8988T (cell line): ENCODE measurements around the gene MSH3.
"Not testable (repeated sequence)": the region's sequence is repeated elsewhere in the genome, so short reads cannot be mapped to it uniquely, and the experiment has no call there.

ENCODE experiments used
- DNase-seq: peaks from one replicate; pipeline ENCODE4 v3.0.0; 2011

The MSH3 gene

DNA sequence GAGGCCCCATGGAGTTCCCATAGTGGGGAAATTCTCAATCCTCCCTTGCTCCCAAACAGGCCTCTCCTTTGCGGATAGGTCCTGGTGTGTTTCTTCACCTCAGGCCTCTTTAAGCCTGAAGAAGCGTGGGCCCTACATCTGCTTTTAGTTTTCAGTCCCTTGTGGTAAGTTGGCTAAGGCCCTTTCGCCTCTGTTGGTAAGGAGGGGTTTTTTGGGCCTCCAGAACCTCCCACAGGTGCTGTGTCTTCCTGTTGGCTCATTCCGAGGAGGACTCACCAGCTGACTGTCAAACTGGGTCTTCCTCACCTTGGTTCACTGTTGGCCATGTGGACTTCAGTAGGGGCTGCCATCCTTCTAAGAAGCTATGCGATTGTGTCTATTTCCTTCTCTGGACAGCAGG is 56.8 kb downstream of the MSH3 start:
- DNase-seq = no peak

DNA sequence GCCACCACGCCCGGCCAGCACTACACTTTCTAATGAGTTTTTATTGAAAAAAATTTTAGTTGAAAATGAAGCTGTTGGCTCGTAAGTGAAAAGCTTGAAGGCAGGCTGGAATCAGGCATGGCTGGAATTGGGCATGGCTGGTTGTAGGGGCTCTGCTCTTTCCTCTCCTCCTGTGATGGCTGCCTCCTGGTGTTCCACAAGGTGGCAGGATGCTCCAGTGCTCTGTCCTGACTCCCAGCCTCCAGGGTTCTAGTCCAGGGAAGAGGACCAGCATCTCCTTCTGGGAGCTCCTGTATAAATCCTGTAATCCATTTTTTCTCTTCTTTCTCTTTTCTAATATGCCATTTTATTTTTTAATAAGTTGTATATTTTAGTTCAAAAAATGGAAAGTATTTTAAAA is 57.5 kb downstream of the MSH3 start:
- DNase-seq = peak; percentile 32

GRCh38 chr5:80712919-80713318 is 58.5 kb downstream of the MSH3 start:
- no peak for DNase-seq

DNA sequence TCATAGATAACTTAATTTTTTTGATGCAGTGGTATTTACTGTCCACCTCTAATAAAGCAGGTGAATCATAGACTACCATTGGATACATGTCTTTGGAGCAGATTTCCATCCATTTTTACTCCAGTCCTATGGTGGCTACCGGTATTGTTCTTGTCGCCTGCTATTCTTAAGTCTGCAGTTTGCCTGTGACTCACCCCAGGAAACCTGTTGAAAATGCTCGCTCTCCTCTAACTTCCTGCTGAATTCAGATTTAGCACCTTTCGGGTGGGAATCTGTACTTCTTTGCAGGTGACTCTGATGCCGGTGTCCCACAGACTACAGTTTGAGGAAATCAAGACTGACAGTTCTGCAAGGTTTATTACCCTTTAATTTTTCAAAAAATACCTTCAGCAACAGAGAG is 59.2 kb downstream of the MSH3 start:
- DNase-seq = no peak

DNA sequence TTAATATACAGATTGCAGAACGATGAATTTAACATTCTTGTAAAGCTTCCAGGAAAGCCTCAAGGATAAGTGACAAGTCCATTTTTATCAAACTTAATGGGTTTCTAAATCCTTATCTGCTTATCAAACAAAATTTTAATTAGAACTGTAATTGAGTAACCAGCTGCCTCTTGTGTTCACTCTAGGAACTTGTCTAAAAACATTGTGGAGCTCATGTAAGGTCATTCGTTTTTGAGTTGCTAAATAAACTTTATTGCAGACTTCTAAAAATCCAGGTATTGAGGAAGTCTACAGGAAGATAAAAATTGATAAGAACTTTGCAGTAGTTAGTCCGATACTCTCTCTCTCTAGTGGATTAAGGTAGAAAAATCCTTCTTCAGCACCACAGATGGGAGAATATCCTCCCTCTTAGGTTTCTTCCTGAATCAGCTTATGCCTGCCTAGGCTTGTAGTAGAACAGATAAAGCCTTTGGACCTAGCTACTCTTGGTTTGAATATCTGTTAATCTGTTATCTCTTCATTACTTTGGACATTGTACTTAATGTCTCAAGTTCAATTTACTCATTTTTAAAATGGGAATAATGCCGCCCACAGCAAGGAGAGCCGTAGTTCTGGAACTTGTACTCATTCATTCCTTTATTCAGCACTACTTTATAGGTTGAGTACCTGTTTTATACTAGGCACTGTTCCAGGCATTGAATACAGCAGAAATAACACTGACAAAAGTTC is 60.3 kb downstream of the MSH3 start:
- no peak for DNase-seq

DNA sequence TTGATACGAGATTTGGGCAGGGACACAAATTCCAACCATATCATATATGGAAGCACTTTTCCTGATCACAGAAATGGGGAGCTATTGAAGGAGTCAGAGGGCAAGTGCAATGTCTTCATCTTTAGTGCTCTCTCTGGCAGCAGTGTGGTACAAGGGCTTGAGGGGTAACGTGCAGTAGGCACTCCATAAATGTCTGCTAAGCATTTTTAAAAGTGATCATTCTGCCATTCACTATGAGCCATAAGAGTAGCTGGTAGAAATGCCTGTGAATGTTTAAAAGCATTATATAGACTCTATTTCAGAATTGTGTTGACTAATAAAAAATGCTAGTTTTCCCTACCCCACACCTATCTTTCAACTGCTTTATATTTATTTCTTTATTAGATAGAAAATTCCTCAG is 61.4 kb downstream of the MSH3 start:
- no peak for DNase-seq

- DNase-seq = no peak
Observed at GRCh38 chr5:80720181-80720580, 65.7 kb downstream of the MSH3 start.

- no peak for DNase-seq
Observed at GRCh38 chr5:80722916-80723315, 68.5 kb downstream of the MSH3 start.

GRCh38 chr5:80725446-80725845 is 71.0 kb downstream of the MSH3 start:
- no peak for DNase-seq

DNA sequence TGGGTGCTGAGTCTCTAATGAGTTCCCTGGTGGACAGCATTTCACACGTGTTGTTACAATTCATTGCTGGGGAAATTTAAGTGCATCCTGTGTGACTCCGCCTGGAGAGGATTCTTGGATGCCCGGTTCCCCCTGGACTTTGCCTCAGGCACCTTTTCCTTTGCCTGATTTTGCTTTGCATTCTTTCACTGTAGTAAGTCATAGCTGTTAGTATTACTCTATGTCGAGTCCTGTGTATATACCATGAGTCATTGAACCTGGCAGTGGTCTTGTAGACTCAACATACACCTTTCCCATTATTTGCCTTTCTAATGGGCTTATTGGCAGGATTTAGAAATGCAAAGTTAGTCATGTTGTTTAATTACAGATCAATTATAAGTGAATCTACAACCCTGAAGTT is 82.3 kb downstream of the MSH3 start:
- DNase-seq = peak; percentile 21

- no peak for DNase-seq
Observed at GRCh38 chr5:80738466-80738865, 84.0 kb downstream of the MSH3 start.

GRCh38 chr5:80739057-80739456 is 84.6 kb downstream of the MSH3 start:
- no peak for DNase-seq

GRCh38 chr5:80739496-80739895 is 85.0 kb downstream of the MSH3 start:
- DNase-seq = no peak

DNA sequence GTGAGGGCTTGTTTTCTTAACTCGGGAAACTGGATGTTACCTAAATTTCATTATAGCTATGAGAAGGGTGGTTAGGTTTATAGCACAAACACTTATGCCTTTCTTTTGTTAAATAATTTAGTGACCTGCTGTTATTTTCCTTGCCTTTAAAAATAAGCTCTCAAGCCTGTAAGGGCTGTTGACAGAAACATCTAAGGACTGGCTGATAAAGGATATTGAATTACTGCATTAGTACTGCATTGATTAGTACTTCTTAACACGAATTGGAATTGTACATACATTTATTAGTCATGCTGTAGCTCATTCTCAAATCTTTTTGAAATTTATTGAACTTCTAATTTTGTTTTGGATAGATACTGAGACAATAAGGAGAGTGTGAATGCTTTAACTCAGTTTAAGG is 85.4 kb downstream of the MSH3 start:
- DNase-seq = no peak

- DNase-seq = not testable (repeated sequence)
Observed at GRCh38 chr5:80740488-80740887, 86.0 kb downstream of the MSH3 start.

- no peak for DNase-seq
Observed at GRCh38 chr5:80740999-80741398, 86.5 kb downstream of the MSH3 start.

DNA sequence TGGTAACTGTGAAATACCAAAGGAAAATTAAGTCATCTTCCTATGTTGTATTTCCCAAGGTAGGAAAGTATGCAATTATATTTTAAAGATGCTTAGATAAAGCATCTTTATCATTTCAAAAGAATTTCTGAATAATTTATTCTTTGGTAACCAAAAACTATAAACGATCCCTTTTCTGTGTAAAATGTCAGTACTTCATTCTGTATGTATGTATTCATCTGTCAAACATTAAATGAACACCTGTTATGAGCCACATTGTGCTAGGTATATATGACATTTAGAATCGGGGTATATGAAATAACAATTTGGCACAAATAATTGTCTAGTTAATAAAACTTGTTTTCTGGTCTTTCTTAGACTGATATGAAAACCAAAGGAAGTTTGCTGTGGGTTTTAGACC is 89.7 kb downstream of the MSH3 start:
- DNase-seq = no peak

- DNase-seq = no peak
Observed at GRCh38 chr5:80745490-80745889, 91.0 kb downstream of the MSH3 start.

GRCh38 chr5:80747922-80748321 is 93.5 kb downstream of the MSH3 start:
- no peak for DNase-seq

DNA sequence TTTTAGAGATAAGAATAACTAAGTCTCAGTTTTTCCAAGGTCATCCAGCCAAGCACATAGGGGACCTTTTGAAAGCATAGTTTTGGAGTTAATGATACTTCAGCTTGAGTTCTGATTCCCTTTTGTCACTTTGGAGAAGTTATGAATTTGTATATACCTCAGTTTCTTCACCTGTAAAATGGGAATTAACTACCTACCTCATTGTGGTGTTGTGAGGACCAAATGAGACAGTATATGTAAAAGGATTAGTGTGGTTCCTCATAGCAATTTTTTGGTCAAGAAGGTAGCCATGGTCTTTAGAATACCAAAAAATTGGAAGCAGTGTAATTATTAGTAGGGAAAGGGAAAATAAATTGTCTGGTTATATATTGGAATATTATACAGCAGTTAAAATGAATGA is 98.0 kb downstream of the MSH3 start:
- DNase-seq = no peak

- no peak for DNase-seq
Observed at GRCh38 chr5:80753712-80754111, 99.3 kb downstream of the MSH3 start.

GRCh38 chr5:80754900-80755299 is 100.4 kb downstream of the MSH3 start:
- DNase-seq = no peak

DNA sequence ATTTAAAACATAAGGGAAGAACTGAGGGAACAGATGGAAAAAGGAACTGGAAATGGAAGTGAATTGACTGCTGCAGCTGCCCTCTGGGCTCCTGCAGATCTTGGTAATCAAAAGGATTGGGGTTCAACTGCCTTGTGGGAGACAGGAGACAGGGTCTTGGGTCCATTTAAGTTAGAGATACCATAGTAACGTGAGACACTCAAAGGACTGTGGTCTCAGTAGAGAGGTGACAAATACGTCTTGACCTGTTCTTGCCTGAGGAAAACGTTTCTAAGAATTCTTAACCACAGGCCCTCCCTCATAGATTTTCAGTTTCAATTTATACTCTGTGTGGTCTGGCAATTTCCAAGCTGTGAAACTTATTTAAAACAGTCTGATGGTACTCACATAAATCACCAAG is 101.2 kb downstream of the MSH3 start:
- no peak for DNase-seq

- DNase-seq = no peak
Observed at GRCh38 chr5:80756292-80756691, 101.8 kb downstream of the MSH3 start.

DNA sequence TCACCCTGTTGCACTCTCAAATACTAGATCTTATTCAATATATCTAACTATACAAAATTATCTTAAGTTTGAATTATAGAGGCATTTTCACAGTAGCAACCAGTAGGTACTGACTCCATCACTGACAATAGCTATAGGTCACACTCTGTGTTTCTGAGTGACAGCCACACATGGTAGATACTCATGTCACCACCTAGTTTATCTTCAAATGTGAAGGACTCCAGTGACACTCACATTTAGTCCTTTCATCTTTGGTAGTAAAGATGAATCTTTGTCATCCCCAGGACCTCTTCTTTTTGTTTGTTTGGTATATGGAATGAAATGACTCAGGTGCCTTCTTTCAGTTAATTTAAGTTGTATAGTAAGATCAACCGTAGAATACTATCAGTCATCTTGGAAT is 102.8 kb downstream of the MSH3 start:
- DNase-seq = no peak
